Nephron progenitor cell (in vitro differentiated cells): ENCODE measurements around the gene GCNT1.
"Not testable (repeated sequence)": the region's sequence is repeated elsewhere in the genome, so short reads cannot be mapped to it uniquely, and the experiment has no call there.

Experiments
- DNase-seq: peaks from one replicate; pipeline ENCODE4 v3.0.0; 2021
- H3K27ac Mint-ChIP-seq: 2 replicates; pipeline ENCODE4 v1.8.0; 2021; ENCODE audit warnings: mild to moderate bottlenecking, moderate library complexity, mixed read lengths
- H3K27me3 Mint-ChIP-seq: 2 replicates; pipeline ENCODE4 v1.8.0; 2021; ENCODE audit warnings: mild to moderate bottlenecking, low read depth, mixed read lengths; ENCODE audit not compliant: poor library complexity
- H3K36me3 Mint-ChIP-seq: 2 replicates; pipeline ENCODE4 v1.8.0; 2021; ENCODE audit warnings: low read depth, mixed read lengths
- H3K4me1 Mint-ChIP-seq: 2 replicates; pipeline ENCODE4 v1.8.0; 2021; ENCODE audit warnings: mixed read lengths
- H3K4me3 Mint-ChIP-seq: 2 replicates; pipeline ENCODE4 v1.8.0; 2021; ENCODE audit warnings: mild to moderate bottlenecking, moderate library complexity, mixed read lengths
- H3K9me3 Mint-ChIP-seq: 2 replicates; pipeline ENCODE4 v1.8.0; 2021; ENCODE audit warnings: mild to moderate bottlenecking, moderate library complexity, mixed read lengths
- TF ChIP-seq, protein P1 (sequence below): fragments of 200-600 bp; sonication (generic); IDR thresholded peaks from 2 replicates; pipeline ENCODE4 v1.5.0; 2021; ENCODE audit warnings: antibody characterized with exemption

Gene GCNT1

DNA sequence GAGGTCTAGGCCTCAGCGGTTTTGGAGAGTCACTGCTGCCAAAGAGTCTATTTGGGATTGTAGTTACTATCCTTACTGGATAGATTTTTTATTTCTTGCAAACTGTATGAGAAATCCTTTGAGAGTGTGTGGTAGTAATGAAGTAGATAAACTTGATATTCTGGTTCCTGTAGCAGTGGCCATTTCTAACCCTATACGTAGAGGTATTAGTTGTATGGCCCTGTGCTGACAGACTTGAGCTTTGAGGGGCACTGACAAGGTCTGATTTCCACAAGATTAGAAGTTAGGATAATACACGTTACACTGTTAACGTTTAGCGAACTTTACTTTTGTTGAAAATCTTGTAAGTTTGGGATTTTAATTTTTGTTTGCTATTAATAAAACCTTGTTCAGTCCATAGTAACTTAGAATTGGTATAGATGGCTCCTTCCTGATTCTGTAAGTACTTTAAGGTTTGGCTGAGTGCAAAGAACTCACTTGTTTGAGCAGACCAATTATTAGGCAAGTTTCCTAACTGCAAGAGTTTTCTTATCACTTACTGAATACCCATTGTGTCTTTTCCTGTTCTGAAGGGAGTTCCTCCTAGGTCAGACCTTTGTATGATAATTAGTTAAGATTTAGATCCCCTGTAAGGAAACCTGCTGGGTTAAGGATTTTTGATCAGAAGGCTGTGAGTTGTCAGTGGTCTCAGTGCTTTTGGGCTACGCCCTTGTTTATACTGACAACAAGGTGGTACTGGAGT, 31.4 kb downstream of the GCNT1 start:
- Mint-ChIP-seq H3K27ac (no peak overlapping the region), H3K36me3 (peaks cover 76% of the 10 kb centered on the region), H3K4me3 (no peak overlapping the region), H3K27me3 (peaks cover 6% of the 10 kb centered on the region), H3K9me3 (peaks cover 34% of the 10 kb centered on the region), H3K4me1 (peaks cover 45% of the 10 kb centered on the region)
- no peak for DNase-seq
- TF ChIP-seq, protein P1, sequence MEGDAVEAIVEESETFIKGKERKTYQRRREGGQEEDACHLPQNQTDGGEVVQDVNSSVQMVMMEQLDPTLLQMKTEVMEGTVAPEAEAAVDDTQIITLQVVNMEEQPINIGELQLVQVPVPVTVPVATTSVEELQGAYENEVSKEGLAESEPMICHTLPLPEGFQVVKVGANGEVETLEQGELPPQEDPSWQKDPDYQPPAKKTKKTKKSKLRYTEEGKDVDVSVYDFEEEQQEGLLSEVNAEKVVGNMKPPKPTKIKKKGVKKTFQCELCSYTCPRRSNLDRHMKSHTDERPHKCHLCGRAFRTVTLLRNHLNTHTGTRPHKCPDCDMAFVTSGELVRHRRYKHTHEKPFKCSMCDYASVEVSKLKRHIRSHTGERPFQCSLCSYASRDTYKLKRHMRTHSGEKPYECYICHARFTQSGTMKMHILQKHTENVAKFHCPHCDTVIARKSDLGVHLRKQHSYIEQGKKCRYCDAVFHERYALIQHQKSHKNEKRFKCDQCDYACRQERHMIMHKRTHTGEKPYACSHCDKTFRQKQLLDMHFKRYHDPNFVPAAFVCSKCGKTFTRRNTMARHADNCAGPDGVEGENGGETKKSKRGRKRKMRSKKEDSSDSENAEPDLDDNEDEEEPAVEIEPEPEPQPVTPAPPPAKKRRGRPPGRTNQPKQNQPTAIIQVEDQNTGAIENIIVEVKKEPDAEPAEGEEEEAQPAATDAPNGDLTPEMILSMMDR = no peak

DNA sequence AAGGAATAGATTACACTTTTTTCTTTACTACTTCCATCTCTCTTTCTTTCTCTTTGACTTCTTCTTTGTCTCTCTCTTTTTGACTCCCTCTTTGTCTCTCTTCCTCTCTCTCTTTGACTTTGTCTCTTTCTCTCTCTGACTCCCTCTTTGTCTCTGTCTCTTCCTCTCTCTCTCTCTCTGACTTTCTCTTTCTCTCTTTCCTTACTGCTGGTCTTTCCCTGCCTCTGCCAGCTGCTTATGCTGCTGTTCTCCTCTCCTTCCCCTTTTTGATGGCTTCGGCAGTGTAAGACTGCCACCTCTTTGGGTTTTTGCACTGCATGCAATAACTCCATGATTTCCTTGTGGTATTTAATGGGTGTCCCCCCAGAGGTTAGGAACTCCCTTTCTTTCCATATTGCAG, 32.1 kb downstream of the GCNT1 start:
- peaks cover 36% of the 10 kb centered on the region for H3K9me3 Mint-ChIP-seq
- H3K4me1 Mint-ChIP-seq = peaks cover 51% of the 10 kb centered on the region
- peaks cover 74% of the 10 kb centered on the region for H3K36me3 Mint-ChIP-seq
- H3K27ac Mint-ChIP-seq = peak overlapping the region; percentile 30
- not testable (repeated sequence) for H3K4me3 Mint-ChIP-seq, H3K27me3 Mint-ChIP-seq, DNase-seq

DNA sequence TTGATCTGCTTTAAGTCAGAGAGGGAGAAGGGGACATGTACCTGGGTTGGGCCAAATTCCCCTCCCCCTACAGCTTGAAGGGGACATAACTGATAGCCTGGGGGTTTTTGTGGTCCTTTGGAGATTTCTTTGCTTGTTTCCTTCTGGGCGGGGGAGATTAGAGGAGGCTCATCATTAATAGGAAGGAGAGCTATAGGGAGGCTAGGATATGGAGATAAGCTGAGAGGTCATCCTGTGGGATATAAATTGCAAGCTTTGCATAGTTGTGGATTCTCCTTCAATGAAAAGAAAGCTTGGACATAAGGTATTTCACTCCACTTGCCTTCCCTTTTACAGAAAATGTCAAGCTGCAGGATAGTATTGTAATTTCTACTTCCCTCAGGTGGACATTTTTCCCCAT, 34.5 kb downstream of the GCNT1 start:
- not testable (repeated sequence) for H3K4me3 Mint-ChIP-seq, H3K27me3 Mint-ChIP-seq, DNase-seq
- H3K9me3 Mint-ChIP-seq = peaks cover 29% of the 10 kb centered on the region
- peak overlapping the region; percentile 64 for H3K27ac Mint-ChIP-seq
- peaks cover 51% of the 10 kb centered on the region for H3K36me3 Mint-ChIP-seq
- H3K4me1 Mint-ChIP-seq = peaks cover 60% of the 10 kb centered on the region

DNA sequence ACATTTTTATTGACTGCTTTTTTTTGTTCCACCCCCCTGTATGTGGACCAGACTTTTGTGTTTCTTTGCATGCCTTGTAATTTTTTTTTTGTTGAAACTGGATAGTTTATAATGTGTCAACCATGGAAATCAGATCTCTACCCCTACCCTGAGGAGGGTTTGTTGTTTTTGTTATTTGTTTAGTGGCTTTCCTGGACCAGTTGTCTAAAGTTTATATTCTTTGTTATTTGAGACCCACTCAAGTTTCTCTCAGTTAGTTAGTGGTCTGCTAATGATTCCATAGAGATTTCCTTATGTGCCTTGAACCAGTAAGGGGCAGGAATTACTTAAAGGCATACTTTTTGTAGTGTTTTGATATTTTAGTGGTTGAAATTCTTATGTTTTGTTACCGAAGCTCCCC, 41.1 kb downstream of the GCNT1 start:
- Mint-ChIP-seq H3K36me3 (peaks cover 28% of the 10 kb centered on the region), H3K9me3 (peaks cover 5% of the 10 kb centered on the region), H3K4me3 (peak overlapping the region; percentile 55), H3K27me3 (no peaks in the 10 kb centered on the region), H3K27ac (peak overlapping the region; percentile 93), H3K4me1 (peaks cover 71% of the 10 kb centered on the region)
- DNase-seq = no peak
- TF ChIP-seq, protein P1 = no peak

DNA sequence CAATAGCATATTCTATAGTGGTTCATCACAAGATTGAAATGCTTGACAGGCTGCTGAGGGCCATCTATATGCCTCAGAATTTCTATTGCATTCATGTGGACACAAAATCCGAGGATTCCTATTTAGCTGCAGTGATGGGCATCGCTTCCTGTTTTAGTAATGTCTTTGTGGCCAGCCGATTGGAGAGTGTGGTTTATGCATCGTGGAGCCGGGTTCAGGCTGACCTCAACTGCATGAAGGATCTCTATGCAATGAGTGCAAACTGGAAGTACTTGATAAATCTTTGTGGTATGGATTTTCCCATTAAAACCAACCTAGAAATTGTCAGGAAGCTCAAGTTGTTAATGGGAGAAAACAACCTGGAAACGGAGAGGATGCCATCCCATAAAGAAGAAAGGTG, 43.8 kb downstream of the GCNT1 start:
- H3K36me3 Mint-ChIP-seq = peaks cover 23% of the 10 kb centered on the region
- H3K9me3 Mint-ChIP-seq = no peaks in the 10 kb centered on the region
- TF ChIP-seq, protein P1 = no peak
- no peak for DNase-seq
- H3K4me1 Mint-ChIP-seq = peaks cover 53% of the 10 kb centered on the region
- no peak overlapping the region for H3K27ac Mint-ChIP-seq
- H3K4me3 Mint-ChIP-seq = no peak overlapping the region
- H3K27me3 Mint-ChIP-seq = no peaks in the 10 kb centered on the region

DNA sequence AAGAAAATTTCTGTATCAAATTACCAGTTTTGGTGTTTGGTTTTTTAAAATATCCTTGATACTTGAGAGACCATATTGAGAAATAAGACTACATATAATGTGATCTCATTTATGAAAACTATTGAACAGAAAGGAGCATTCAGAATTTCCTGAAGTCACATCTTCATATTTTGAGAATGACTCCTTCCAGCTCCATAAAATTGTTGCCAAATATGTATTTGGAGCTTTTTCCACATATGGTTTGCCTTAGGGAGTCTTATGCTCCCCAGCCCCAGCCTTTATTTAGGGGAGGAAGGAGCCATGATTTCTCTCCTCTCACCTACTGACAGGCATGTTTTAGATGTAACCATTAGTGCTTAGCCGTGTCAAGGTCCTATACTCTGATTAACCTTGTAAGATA, 51.1 kb downstream of the GCNT1 start:
- Mint-ChIP-seq H3K27ac (peak overlapping the region; percentile 58), H3K36me3 (peaks cover 8% of the 10 kb centered on the region), H3K4me1 (peaks cover 1% of the 10 kb centered on the region), H3K27me3 (no peaks in the 10 kb centered on the region), H3K9me3 (peaks cover 26% of the 10 kb centered on the region), H3K4me3 (no peak overlapping the region)
- no peak for DNase-seq
- TF ChIP-seq, protein P1 = no peak

DNA sequence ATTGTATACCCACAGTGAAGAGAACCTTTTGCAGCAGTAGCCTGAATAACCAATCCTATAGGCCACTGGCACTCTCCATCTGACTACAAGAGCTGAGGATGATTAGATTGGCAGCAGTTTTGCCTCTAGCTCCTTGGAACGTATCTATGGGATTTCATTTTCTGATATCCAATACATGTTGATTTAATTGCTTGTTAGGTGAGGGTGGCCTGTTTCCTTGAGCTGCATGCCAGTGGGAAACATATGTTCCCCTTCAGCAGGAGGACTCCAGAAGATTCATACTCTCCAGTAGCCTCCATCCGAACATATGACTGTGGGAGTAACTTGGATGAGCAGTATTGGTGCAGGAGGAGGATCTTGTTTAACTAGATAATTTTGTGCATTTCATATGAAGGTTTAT, 51.5 kb downstream of the GCNT1 start:
- DNase-seq = no peak
- peaks cover 8% of the 10 kb centered on the region for H3K36me3 Mint-ChIP-seq
- peaks cover 30% of the 10 kb centered on the region for H3K9me3 Mint-ChIP-seq
- H3K4me3 Mint-ChIP-seq = no peak overlapping the region
- H3K27me3 Mint-ChIP-seq = no peaks in the 10 kb centered on the region
- TF ChIP-seq, protein P1 = no peak
- H3K4me1 Mint-ChIP-seq = no peaks in the 10 kb centered on the region
- peak overlapping the region; percentile 58 for H3K27ac Mint-ChIP-seq
